H1 (cell line): ENCODE data around the gene CNGA4. TPM values are rescaled to one million over a fixed set of nuclear protein-coding genes. Genes with fewer than 3 reads are reported as not detected.
"Not testable (repeated sequence)": the region's sequence is repeated elsewhere in the genome, so short reads cannot be mapped to it uniquely, and the experiment has no call there.

ENCODE experiments used
- CTCF ChIA-PET: fragments of 300-600 bp; sonication (Branson Sonifier 250); formaldehyde crosslinking; loops from one replicate; lab custom pipeline; 2021; ENCODE audit not compliant: partially characterized antibody; lab: Charles Lee
- POLR2A ChIA-PET: fragments of 300-600 bp; sonication (Branson Sonifier 250); formaldehyde crosslinking; loops from one replicate; lab custom pipeline; 2021; ENCODE audit warnings: inconsistent platforms; ENCODE audit not compliant: partially characterized antibody; lab: Charles Lee
- DNase-seq, 2 experiments: peaks; one replicate each; pipeline versions ENCODE4 v3.0.0 to v3.0.0-alpha.2; 2010 to 2022; ENCODE audit warnings: low spot score in 2 of 2, low read depth in 1 of 2, mixed read lengths in 1 of 2
- FAIRE-seq: peaks from 2 replicates; lab custom pipeline; 2011; peaks lifted over from hg19 to GRCh38; lab: Jason Lieb, UNC
- H2AFZ ChIP-seq: 2 replicates; pipeline ENCODE4 v1.8.1; 2012; ENCODE audit warnings: low read length, inconsistent platforms
- H2AK5ac ChIP-seq: 2 replicates; pipeline ENCODE4 v1.6.1; 2013; ENCODE audit warnings: low read depth, low read length
- H2BK120ac ChIP-seq: replicated peaks from 2 replicates; pipeline ENCODE3; 2013; ENCODE audit warnings: low read depth, low read length, inconsistent platforms
- H2BK12ac ChIP-seq: 2 replicates; pipeline ENCODE4 v1.6.1; 2013; ENCODE audit warnings: low read depth, low read length
- H2BK15ac ChIP-seq: 2 replicates; pipeline ENCODE4 v1.6.1; 2013; ENCODE audit warnings: low read length
- H2BK20ac ChIP-seq: 2 replicates; pipeline ENCODE4 v1.6.1; 2013; ENCODE audit warnings: low read length
- H2BK5ac ChIP-seq: 2 replicates; pipeline ENCODE4 v1.6.1; 2013; ENCODE audit warnings: low read depth, low read length
- H3K14ac ChIP-seq: 2 replicates; pipeline ENCODE4 v1.6.1; 2013; ENCODE audit warnings: inconsistent platforms; ENCODE audit not compliant: insufficient read length
- H3K18ac ChIP-seq: 2 replicates; pipeline ENCODE4 v1.6.1; 2013; ENCODE audit warnings: low read length; ENCODE audit errors: extremely low read depth
- H3K23ac ChIP-seq: 2 replicates; pipeline ENCODE4 v1.6.1; 2013; ENCODE audit warnings: inconsistent platforms; ENCODE audit not compliant: insufficient read length
- H3K23me2 ChIP-seq: 2 replicates; pipeline ENCODE4 v1.6.1; 2013; ENCODE audit warnings: low read depth, low read length
- H3K27ac ChIP-seq: 2 replicates; pipeline ENCODE4 v1.6.1; 2011; ENCODE audit warnings: low read depth, low read length, inconsistent platforms
- H3K27me3 ChIP-seq, 4 experiments: replicated peaks in 1 of 4; 1 replicate in 1 of 4; 2 replicates in 3 of 4; pipeline versions ENCODE4 v1.6.1 to v1.8.1; 2011 to 2013; ENCODE audit warnings: low read length in 3 of 4, mild to moderate bottlenecking in 3 of 4, inconsistent platforms in 2 of 4, mixed read lengths in 2 of 4, moderate library complexity in 1 of 4; ENCODE audit not compliant: control insufficient read depth in 3 of 4, insufficient read depth in 3 of 4; ENCODE audit errors: extremely low read depth in 1 of 4
- H3K36me3 ChIP-seq, 4 experiments: 2 replicates each; pipeline versions ENCODE4 v1.6.1 to v1.8.1; 2011 to 2013; ENCODE audit warnings: mild to moderate bottlenecking in 4 of 4, low read length in 3 of 4, moderate library complexity in 2 of 4, control low read depth in 1 of 4, inconsistent platforms in 1 of 4; ENCODE audit not compliant: insufficient read depth in 4 of 4, control insufficient read depth in 2 of 4
- H3K4ac ChIP-seq: replicated peaks from 2 replicates; pipeline ENCODE3; 2013; ENCODE audit warnings: low read length, low read depth, mixed read lengths, inconsistent platforms; ENCODE audit not compliant: insufficient read length
- H3K4me1 ChIP-seq, 4 experiments: replicated peaks in 1 of 4; 1 replicate in 1 of 4; 2 replicates in 3 of 4; pipeline versions ENCODE4 v1.6.1 to v1.8.1; 2011 to 2013; ENCODE audit warnings: low read length in 3 of 4, inconsistent platforms in 2 of 4, mixed read lengths in 1 of 4; ENCODE audit not compliant: insufficient read depth in 4 of 4, control insufficient read depth in 3 of 4
- H3K4me2 ChIP-seq, 2 experiments: 2 replicates each; pipeline versions ENCODE4 v1.6.1 to v1.8.1; 2011 to 2013; ENCODE audit warnings: low read depth in 2 of 2, low read length in 2 of 2, control low read depth in 1 of 2, inconsistent platforms in 1 of 2, mild to moderate bottlenecking in 1 of 2; ENCODE audit not compliant: insufficient read depth in 1 of 2
- H3K4me3 ChIP-seq, 4 experiments: fragments of 200-600, 300-600 bp in 1 of 4; sonication (generic), shearing (Covaris generic), sonication (Bioruptor Twin) in 1 of 4; 2 replicates each; pipeline versions ENCODE4 v1.5.1 to v1.8.1; 2011 to 2016; ENCODE audit warnings: low read length in 4 of 4, low read depth in 3 of 4, control low read depth in 2 of 4, inconsistent platforms in 2 of 4, mild to moderate bottlenecking in 2 of 4, mixed read lengths in 1 of 4, moderate library complexity in 1 of 4; ENCODE audit not compliant: insufficient read depth in 2 of 4; ENCODE audit errors: extremely low read depth in 1 of 4
- H3K56ac ChIP-seq: replicated peaks from 2 replicates; pipeline ENCODE3; 2013; ENCODE audit warnings: low read depth, mild to moderate bottlenecking, mixed read lengths, low read length, inconsistent platforms; ENCODE audit not compliant: insufficient read length
- H3K79me1 ChIP-seq: 2 replicates; pipeline ENCODE4 v1.6.1; 2013; ENCODE audit warnings: low read depth, low read length, control low read depth
- H3K79me2 ChIP-seq, 2 experiments: 2 replicates each; pipeline versions ENCODE4 v1.6.1 to v1.8.1; 2012 to 2013; ENCODE audit warnings: low read length in 2 of 2, mild to moderate bottlenecking in 2 of 2, inconsistent platforms in 1 of 2; ENCODE audit not compliant: insufficient read depth in 2 of 2, control insufficient read depth in 1 of 2
- H3K9ac ChIP-seq, 4 experiments: replicated peaks in 1 of 4; 1 replicate in 1 of 4; 2 replicates in 3 of 4; pipeline versions ENCODE4 v1.6.1 to v1.8.1; 2011 to 2013; ENCODE audit warnings: low read depth in 3 of 4, low read length in 3 of 4, control low read depth in 2 of 4, mild to moderate bottlenecking in 2 of 4, moderate library complexity in 2 of 4, inconsistent platforms in 1 of 4; ENCODE audit errors: extremely low read depth in 1 of 4
- H3K9me3 ChIP-seq, 2 experiments: 2 replicates each; pipeline versions ENCODE4 v1.6.1 to v1.8.1; 2012 to 2013; ENCODE audit warnings: mild to moderate bottlenecking in 2 of 2, moderate library complexity in 2 of 2, control low read depth in 1 of 2, inconsistent platforms in 1 of 2, low read depth in 1 of 2, low read length in 1 of 2, mixed read lengths in 1 of 2; ENCODE audit not compliant: insufficient read depth in 2 of 2
- H4K20me1 ChIP-seq, 2 experiments: replicated peaks in 1 of 2; 2 replicates each; pipeline versions ENCODE3 to v1.8.1; 2011 to 2013; ENCODE audit warnings: inconsistent platforms in 2 of 2, low read length in 2 of 2, mild to moderate bottlenecking in 1 of 2; ENCODE audit not compliant: insufficient read depth in 2 of 2, control insufficient read depth in 1 of 2
- H4K5ac ChIP-seq: 2 replicates; pipeline ENCODE4 v1.6.1; 2013; ENCODE audit warnings: low read length, low read depth, mixed read lengths, inconsistent platforms; ENCODE audit not compliant: insufficient read length
- H4K8ac ChIP-seq: 2 replicates; pipeline ENCODE4 v1.8.0; 2013; ENCODE audit warnings: mild to moderate bottlenecking, moderate library complexity, low read length, inconsistent platforms; ENCODE audit not compliant: insufficient read depth; ENCODE audit errors: extremely low read depth
- H4K91ac ChIP-seq: replicated peaks from 2 replicates; pipeline ENCODE3; 2013; ENCODE audit warnings: low read length, mixed read lengths, inconsistent platforms; ENCODE audit not compliant: insufficient read length
- BACH1 ChIP-seq: IDR thresholded peaks from 2 replicates; pipeline ENCODE4 v1.6.1; 2012; ENCODE audit warnings: low read length, improper control_type of control experiment
- JUN ChIP-seq: IDR thresholded peaks from 2 replicates; pipeline ENCODE4 v1.6.1; 2011; ENCODE audit warnings: low read depth, mild to moderate bottlenecking, improper control_type of control experiment, low read length
- TAF1 ChIP-seq: IDR thresholded peaks from 2 replicates; pipeline ENCODE4 v1.6.1; 2011; ENCODE audit warnings: mild to moderate bottlenecking, low read depth, low read length
- WGBS, 2 experiments: shearing (Covaris generic) in 1 of 2; methylation state at CpG; one replicate each; pipeline versions ENCODE4 v1.1.6 to v1.1.7; 2013 to 2015; ENCODE audit warnings: low lambda C conversion rate in 2 of 2, mixed read lengths in 2 of 2, inconsistent platforms in 1 of 2, low coverage in 1 of 2, missing lambda C conversion rate in 1 of 2; ENCODE audit not compliant: insufficient replicate concordance in 2 of 2, insufficient coverage in 1 of 2, insufficient read length in 1 of 2; ENCODE audit errors: extremely low coverage in 1 of 2, missing lambda C conversion rate in 1 of 2; 5-methylcytosine and 5-hydroxymethylcytosine counted together
- polyA plus RNA-seq, 7 experiments: library from polyadenylated mRNA; depleted of rRNA in 3 of 7; stranded (reverse) in 5 of 7; unstranded in 2 of 7; fragments of >200 nt in 5 of 7; fragments of 200-250 nt in 2 of 7; gene quantifications; 1 replicate in 5 of 7; 2 replicates in 1 of 7; 4 replicates in 1 of 7; pipeline versions ENCODE4 v1.2.1 to v1.2.3, GENCODE V29; 2011 to 2013; ENCODE audit warnings: missing spikeins in 2 of 7, mixed read lengths in 2 of 7
- total RNA-seq: library from RNA; stranded (reverse); fragmentation: NEBNext Ultra II Directional; extraction: Animal tissue kit (Norgen Biotek cat#: 25700); gene quantifications from 2 replicates; pipeline ENCODE4 v1.2.1, GENCODE V29; 2021

CNGA4 gene
- total and polyA plus RNA-seq, 2 of the 8 experiments (the other 6 are each of a cell fraction or from before 2014, with no cell fraction given) = 0.29 TPM; not detected in 1

DNA sequence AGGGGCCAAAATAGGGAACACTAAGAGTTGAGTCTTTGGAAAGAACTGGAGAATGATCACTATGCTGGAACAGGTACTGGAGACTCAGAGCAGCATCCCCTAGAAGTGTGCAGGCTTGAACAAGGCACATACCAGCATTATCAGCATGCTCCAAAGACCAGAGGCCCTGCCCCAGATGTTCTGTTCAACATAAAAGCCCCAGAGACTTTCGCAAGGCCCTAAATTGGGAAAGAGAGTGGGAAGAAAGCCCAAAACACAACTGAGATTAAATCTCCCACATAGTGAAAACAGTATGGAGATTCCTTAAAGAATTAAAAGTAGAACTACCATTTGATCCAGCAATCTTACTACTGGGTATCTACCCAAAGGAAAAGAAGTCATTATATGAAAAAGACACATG, 9.4 kb downstream of the CNGA4 start:
- FAIRE-seq = no peak

DNA sequence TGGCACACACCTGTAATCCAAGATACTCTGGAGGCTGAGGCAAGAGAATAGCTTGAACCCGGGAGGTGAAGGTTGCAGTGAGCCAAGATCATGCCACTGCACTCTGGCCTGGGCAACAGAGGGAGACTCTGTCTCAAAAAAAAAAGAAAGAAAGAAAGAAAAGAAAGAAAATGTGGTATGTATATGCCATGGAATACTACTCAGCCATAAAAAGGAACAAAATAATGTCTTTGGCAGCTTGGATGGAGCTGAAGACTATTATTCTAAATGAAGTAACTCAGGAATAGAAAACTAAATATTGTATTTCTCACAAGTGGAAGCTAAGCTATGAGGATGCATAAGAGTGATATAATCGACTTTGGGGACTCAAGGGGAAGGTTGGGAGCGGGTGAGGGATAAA, 10.0 kb downstream of the CNGA4 start:
- H3K36me3 ChIP-seq, H3K14ac ChIP-seq, POLR2A ChIA-PET, H4K5ac ChIP-seq, H3K79me1 ChIP-seq, H3K27me3 ChIP-seq, H3K9me3 ChIP-seq, FAIRE-seq, H4K91ac ChIP-seq, DNase-seq, H4K20me1 ChIP-seq, H2AFZ ChIP-seq, H2BK20ac ChIP-seq, H2AK5ac ChIP-seq, H2BK15ac ChIP-seq, H3K4me2 ChIP-seq, H2BK120ac ChIP-seq, H3K4me1 ChIP-seq, H3K23ac ChIP-seq, H3K18ac ChIP-seq, H3K79me2 ChIP-seq, H4K8ac ChIP-seq, H3K23me2 ChIP-seq, H3K4ac ChIP-seq, H3K9ac ChIP-seq, H2BK12ac ChIP-seq, H3K27ac ChIP-seq, H2BK5ac ChIP-seq, H3K4me3 ChIP-seq, H3K56ac ChIP-seq: not testable (repeated sequence)
- WGBS, 2 experiments = 78% methylated on average over 3 of the region's 3 CpGs; no CpG with 5 or more reads in 1 of the 2 experiments
- CTCF ChIA-PET = interaction anchor here (0.6 to 7.6 kb wide), 13 partner anchors 7 to 226 kb away, joined by 3 to 124 read pairs (median 27); partner anchors contain the start of genes C11orf42, CAVIN3, CCKBR and CNGA4

More for the DNA sequence above, 9.4 kb downstream of the CNGA4 start:
- Histone ChIP-seq H4K5ac (no peak overlapping the region), H2AFZ (no peak overlapping the region), H3K79me1 (no peaks in the 10 kb centered on the region), H3K4me1 (no peaks in the 10 kb centered on the region; a peak in 1 of 7 replicates), H3K4ac (no peak overlapping the region), H3K18ac (no peak overlapping the region), H4K8ac (no peak overlapping the region), H2AK5ac (no peak overlapping the region), H3K23me2 (no peaks in the 10 kb centered on the region), H3K4me2 (no peak overlapping the region), H3K27ac (no peak overlapping the region), H3K27me3 (peaks cover 0 to 2% (median 0%) of the 10 kb centered on the region in 4 experiments; a peak in 1 of 7 replicates), H2BK15ac (no peak overlapping the region), H2BK12ac (no peak overlapping the region), H2BK5ac (no peak overlapping the region), H2BK120ac (no peak overlapping the region), H3K36me3 (no peaks in the 10 kb centered on the region), H4K91ac (no peak overlapping the region), H3K9ac (no peak overlapping the region), H4K20me1 (no peaks in the 10 kb centered on the region), H2BK20ac (no peak overlapping the region), H3K23ac (no peak overlapping the region), H3K14ac (no peak overlapping the region), H3K4me3 (no peak overlapping the region), H3K9me3 (no peaks in the 10 kb centered on the region), H3K56ac (no peak overlapping the region), H3K79me2 (no peaks in the 10 kb centered on the region)
- TF ChIP-seq TAF1 (no peak), JUN (no peak), BACH1 (no peak)
- ChIA-PET POLR2A (no interaction called here), CTCF (interaction anchor here (0.9 to 7.6 kb wide), 4 partner anchors 14 to 112 kb away, joined by 3 to 124 read pairs (median 90); partner anchors contain the start of genes CAVIN3 and CCKBR)
- DNase-seq = no peak
- 94% methylated on average over 1 of the region's 1 CpG; no CpG with 5 or more reads in 1 of the 2 experiments for WGBS, 2 experiments
